GM18951 (cell line): ENCODE results near the gene TXK.

Source experiments
- POLR2A ChIP-seq: IDR thresholded peaks from 4 replicates; pipeline ENCODE4 v1.6.1; 2011; ENCODE audit warnings: mild to moderate bottlenecking; ENCODE audit not compliant: insufficient read length, insufficient read depth; ENCODE audit errors: extremely low read depth
- in situ Hi-C: fragments of 300-500 bp; cut with MboI; formaldehyde crosslinking; loops from one replicate; pipeline ENCODE4 v1.12.0; 2022; ENCODE audit warnings: low sequenced_read_pairs, mixed read lengths, inconsistent platforms; ENCODE audit not compliant: unreplicated experiment

The TXK gene

GRCh38 chr4:48047896-48048295 lies 86.2 kb downstream of the TXK start:
- no peak for TF ChIP-seq POLR2A
- in situ Hi-C loops, result no loop called here

- no peak for TF ChIP-seq POLR2A
- in situ Hi-C loops, result no loop called here
Measured at GRCh38 chr4:48047421-48047844, 86.6 kb downstream of the TXK start.

GRCh38 chr4:48046059-48046458 lies 88.0 kb downstream of the TXK start:
- in situ Hi-C loops, result no loop called here
- no peak for TF ChIP-seq POLR2A

- TF ChIP-seq POLR2A, result no peak
Measured at GRCh38 chr4:48044298-48044697, 89.8 kb downstream of the TXK start.

GRCh38 chr4:48043504-48043903 lies 90.5 kb downstream of the TXK start:
- TF ChIP-seq POLR2A, result no peak
- in situ Hi-C loops, result no loop called here

More at GRCh38 chr4:48044298-48044697, 89.8 kb downstream of the TXK start:
- in situ Hi-C loops, result no loop called here

- no peak for TF ChIP-seq POLR2A
- in situ Hi-C loops, result no loop called here
Measured at GRCh38 chr4:48042979-48043461, 91.0 kb downstream of the TXK start.

GRCh38 chr4:48041535-48042137 lies 92.4 kb downstream of the TXK start:
- in situ Hi-C loops, result no loop called here
- no peak for TF ChIP-seq POLR2A

- in situ Hi-C loops, result no loop called here
- no peak for TF ChIP-seq POLR2A
Measured at GRCh38 chr4:48039561-48039960, 94.5 kb downstream of the TXK start.

- in situ Hi-C loops, result no loop called here
- no peak for TF ChIP-seq POLR2A
Measured at GRCh38 chr4:48038666-48039065, 95.4 kb downstream of the TXK start.

GRCh38 chr4:48037117-48037462 lies 97.0 kb downstream of the TXK start:
- TF ChIP-seq POLR2A, result no peak
- in situ Hi-C loops, result no loop called here

- in situ Hi-C loops, result no loop called here
Measured at GRCh38 chr4:48035952-48036351, 98.1 kb downstream of the TXK start.

GRCh38 chr4:48033825-48034413 lies 100.1 kb downstream of the TXK start:
- in situ Hi-C loops, result no loop called here
- no peak for TF ChIP-seq POLR2A

More at GRCh38 chr4:48035952-48036351, 98.1 kb downstream of the TXK start:
- no peak for TF ChIP-seq POLR2A

- TF ChIP-seq POLR2A, result no peak
- in situ Hi-C loops, result no loop called here
Measured at GRCh38 chr4:48033412-48033811, 100.6 kb downstream of the TXK start.

GRCh38 chr4:48032721-48033120 lies 101.3 kb downstream of the TXK start:
- no peak for TF ChIP-seq POLR2A
- in situ Hi-C loops, result no loop called here
